NCI-H187 (cell line): ENCODE data around the gene AK8.

Experiments
- DNase-seq, 2 experiments: peaks; one replicate each; lab custom pipeline; 2025; lab: John Stamatoyannopoulos, UW

The AK8 gene

DNA sequence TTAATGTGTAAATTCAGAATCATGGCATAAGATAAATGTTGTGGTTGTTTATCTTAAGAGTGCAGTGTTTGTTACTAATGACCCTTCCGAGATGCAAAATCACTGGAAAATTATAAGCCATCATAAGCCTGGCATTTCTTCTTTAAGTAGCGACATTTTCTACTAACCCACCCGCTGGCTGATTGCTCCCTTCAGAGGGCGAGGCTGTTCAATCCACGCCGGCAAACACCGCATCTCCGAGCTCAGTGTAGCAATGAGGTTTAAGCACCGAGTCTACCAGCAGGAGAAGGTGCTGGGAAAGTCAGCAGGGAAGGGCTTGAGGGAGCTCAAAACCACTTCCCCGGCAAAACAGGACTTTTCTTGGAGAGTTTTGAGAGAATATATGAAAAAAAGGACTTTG lies 52.7 kb downstream of the AK8 start:
- DNase-seq = no peak

DNA sequence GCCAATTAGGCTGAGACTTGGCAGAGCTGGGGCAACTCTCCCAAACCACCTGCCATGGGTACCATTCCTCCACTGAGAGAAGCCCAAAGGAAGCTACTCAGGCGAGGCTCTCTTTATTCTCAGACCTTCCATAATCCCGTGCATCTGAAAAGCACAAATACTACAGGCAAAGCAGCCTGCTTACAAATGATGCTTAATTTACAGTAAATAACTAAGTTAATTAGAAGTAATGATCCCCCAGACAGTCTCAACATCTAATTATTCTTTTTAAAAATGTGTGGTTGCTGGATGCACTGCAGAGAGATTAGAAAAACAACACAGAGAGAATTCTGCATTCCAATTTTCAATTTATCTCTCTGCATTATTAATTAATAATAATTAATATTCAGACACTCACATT lies 53.1 kb downstream of the AK8 start:
- DNase-seq = no peak

DNA sequence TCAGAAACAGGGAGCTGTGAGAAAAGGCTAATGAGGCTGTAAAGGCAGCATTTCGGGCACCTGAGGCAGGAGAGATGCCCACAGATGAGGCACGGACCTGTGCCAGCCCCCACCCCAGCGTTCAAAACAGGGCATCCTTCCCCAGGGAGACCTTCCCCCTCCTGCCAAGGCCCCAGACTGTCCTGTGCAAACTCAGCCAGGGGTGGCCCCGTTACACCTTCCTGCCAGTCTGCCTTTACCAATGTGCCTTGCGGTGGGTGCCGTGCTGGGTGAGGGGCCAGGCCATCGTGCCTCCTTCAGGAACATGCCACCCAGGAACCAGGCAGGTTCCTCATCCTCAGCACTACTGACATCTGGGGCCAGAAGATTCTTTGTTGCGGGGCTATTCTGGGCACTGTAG lies 53.9 kb downstream of the AK8 start:
- no peak for DNase-seq

DNA sequence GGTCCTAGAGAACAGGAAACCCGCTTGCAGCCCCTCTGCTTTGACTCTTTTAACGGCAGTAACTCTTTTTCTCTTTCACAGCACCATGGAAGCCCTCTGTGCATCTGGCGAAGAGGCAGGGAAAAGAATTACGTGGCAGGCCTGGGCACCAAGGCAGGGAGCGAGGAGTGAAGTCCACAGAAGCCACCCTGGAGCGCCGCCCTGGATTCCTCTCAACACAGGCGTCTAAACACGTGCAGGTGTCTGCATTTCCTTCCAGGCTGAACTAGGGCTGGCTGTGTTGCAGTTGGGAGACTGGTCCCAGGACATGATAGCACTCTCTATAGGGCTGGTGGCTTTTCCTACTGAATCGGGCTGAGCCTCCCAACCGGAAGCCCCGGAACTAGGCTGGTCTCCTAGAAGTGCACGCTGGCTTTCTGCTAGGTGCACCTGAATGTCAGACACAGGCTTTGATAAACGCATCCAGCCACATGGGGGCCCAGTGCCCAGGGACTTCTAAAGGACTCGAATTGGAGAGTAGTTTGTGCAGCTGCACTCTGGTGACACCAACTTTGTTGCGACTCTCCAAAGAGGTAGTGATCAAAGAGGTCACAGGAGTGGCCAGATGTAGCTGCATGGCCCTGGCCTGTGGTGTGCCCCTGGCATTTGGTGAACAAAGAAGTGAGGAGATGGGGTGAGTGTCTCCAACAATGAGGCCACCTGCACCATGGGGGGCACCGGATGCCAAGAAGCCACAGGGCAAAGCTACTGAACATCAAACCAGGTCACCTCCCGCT lies 54.5 kb downstream of the AK8 start:
- DNase-seq = no peak

DNA sequence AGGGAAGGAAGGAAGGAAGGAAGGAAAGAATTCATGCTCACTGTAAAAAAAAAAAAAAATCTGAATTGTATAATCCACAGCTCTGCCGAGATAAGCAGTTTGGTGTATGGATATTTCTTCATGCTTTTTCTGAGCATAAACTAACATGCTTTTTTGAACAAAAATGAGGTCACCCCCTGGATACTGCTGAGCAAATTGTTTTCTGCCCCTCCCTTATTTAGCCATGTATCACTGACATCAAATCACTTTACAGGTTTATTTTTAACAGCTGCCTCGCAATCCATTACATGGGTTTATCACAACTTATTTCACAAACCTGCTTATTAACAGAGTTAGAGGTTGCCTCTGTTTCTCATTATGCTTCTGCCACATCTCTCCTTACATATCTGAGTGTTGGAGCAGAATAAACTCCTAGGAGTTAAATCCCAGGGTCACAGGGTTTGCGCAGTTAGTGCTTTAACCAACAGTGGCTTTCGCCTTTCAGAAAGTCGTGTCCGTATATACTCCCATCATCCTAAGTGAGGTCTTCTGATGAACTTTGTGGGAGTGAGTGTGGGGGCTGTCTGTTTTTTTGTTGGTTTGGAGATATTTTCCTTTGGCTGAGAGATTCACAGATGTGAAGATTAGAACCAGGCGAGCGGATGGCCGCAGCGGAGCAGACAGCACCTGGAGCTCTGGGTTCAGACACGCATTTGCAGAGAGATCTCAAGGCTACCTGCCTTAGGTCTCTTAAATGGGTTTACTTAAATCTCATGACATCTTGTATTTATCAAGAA lies 57.7 kb downstream of the AK8 start:
- DNase-seq = no peak

DNA sequence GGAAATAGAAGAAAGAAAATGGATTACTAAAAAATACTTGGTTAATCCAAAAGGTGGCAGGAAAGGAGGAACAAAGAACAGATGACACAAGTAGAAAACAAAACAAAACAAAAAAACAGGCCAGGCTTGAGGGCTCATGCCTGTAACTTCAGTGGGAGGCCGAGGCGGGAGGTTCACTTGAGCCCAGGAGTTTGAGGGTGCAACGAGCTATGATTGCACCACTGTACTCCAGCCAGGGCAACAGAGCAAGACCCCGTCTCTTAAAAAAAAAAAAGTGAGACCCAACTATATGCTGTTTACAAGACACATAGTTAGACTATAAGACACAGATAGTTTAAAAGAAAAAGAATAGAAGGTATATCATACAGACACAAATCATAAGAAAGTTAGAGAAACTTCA lies 59.5 kb downstream of the AK8 start:
- no peak for DNase-seq

DNA sequence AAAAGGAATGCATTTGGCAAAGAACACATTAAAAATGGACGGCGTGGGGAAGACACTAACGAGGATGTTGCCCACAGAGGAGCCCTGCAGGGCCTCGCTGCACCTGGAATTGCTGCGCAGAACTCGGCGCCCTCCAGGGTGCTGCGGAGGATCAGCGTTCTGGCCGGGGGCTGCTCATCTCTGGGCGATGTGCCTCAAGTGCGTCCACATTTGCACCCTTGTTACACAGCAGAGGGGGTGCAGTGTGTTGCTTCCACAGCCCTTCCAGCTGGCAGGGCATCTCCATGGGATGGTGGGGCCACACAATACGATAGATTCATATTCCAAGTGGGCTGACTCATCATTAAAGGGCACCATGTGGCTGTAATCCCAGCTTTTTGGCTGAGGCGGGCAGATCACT lies 63.1 kb downstream of the AK8 start:
- DNase-seq = no peak

DNA sequence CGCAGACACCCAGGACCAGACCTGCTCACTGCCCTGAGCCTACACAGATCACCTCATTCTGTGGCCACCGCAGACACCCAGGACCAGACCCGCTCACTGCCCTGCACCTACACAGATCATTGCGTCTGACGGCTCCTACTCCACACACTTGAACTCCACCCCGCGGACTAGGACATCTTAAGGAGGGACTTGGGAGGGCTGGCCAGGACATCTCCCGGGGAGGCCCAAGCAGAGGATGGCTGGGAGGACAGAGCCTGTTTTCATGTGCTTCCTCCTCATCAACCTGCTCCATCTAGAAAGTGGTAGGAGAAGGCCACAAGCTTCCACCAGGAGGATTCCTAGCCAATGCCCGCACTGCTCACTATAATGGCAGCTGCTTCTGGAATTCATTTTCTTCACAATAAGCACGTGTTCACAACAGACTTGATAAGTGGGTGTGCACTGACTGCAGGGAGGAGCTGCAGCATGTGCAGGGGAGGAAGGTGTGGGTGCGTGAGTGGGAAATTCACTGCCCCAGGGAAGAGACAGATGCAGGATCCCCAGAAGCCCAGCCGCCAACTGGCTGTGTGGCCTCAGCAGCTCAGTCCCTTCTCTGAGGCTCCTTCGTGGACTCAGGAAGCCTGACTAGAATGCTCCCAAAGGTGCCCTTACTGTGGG lies 64.8 kb downstream of the AK8 start:
- DNase-seq = no peak

DNA sequence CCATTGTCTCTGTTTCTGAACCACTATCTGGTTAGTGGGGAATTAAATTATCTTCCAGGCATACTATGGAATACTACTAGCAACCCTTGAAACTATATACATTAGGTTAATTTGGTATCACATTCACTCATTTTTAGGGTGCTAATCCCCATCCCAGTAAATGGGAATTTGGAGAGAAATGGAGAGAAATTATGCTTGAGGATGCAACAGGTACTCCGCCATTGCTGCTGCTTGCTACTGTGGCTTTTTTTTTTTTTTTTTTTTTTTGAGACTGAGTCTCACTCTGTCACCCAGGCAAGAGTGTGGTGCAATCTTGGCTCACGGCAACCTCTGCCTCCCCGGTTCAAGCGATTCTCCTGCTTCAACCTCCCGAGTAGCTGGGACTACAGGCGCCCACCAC lies 66.1 kb downstream of the AK8 start:
- DNase-seq = no peak

DNA sequence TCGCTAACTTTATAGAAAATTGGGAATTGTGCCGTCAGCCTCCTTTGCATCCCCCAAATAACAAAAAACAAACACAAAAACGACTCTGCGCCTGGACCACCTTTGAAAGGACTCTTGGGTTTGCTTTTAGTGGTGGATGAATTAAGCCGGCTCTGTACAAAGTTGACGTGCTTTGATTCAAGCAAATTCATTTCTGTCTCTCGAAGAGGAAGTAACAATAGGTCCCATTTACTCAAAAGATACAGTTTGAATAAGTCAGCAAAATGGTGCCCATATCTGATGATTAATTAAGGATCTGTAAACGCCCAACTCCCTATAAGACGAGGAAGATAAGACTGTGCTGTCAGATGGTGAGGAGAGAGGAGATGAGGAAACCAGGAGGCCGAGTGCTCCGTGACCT lies 67.8 kb downstream of the AK8 start:
- no peak for DNase-seq

DNA sequence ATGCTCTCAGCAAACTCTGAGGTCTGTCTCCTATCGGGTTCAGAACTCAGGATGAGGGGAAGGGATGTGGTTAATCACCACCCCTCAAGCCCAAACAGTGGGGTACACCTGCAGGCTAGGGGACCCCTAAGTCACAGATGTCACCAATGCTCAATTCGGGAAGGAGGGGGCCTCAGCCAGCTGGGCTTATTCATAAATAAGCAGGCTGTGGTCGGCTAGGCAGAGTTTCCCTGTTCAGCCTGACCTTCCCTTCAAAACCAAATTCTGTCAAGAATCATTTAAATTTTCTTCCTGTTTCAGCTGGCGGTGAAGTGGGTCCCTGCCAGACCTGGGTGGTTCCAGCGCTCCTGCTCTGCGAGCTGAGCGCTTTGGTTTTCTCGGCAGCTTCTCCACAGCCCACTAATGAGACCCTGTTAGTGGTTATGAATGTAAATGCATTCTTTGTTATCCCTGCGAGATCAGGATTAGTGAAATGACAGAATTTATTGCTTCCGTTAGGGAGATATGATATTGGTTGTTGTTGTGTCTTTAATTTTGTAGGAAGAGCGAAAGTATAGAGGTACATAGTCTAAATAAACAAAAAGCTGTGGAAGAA lies 68.3 kb downstream of the AK8 start:
- no peak for DNase-seq

DNA sequence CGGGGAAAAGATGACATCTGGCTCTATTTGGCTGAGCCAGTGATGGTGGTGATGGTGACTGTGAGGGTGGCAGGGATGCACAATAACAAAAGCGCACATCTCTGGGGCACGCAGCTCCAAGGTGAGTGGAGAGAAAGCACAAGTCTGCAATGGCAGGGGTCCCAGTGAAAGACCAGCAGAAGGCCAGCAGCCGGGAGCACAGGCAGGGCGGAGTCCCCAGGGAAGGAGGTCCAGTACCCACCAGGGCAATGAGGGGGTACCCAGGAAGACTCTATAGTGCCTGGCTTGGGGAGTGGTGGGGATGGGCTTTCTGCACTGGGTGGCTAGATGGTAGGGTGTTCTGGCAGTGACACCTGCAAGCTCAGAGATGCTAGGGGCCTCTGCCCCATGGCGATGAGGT lies 69.4 kb downstream of the AK8 start:
- DNase-seq = no peak

DNA sequence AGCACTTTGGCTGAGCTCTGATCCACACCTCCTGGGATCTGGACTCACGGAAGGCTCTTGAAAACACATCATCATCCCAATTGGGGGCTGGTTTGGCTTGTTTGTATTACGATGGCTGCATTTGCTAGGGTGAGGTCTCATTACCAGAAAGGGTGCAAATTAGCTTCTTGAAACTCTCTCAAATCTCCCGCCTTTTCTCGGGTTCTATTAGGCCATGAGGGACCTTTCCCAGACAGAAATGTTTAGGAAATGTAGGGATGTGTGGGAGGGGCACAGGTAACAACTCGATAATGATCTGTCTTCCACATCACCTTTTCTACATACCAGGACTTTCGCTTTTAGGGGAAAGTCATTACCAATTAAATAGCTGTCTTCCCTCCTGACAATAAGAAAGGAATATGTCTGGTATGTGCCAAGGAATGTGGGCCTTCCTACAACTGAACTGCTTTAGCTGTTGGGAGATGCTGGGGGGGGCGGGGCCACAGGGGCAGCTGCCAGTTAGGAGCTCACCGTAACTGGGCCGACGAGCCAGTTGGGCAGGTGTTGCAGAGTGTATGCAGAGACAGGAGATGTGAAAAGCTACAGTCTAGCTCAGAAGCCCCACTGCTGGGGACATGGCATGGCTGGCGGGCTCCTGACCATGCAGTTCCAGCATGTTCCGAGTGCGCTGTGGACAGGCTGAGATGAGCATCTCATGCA lies 71.2 kb downstream of the AK8 start:
- DNase-seq = no peak

DNA sequence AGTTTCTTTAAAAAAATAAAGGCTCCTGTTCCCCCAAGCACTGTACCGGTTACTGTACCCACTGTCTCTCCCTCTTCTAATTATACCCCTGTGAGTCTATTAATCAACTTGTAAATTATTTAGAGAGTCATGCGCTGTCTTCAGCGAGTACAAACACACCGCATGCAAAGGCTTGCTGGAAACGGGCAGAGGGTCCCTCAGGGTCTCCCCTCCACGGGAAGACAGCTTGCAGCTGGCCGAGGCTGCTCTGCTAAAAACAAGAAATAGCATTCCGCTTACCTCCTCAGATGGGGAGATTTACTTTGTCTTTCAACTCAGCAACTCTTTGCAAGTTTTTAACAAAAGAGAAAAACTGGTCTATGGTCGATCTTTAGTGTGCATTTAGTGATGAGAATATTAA lies 71.8 kb downstream of the AK8 start:
- DNase-seq = no peak

DNA sequence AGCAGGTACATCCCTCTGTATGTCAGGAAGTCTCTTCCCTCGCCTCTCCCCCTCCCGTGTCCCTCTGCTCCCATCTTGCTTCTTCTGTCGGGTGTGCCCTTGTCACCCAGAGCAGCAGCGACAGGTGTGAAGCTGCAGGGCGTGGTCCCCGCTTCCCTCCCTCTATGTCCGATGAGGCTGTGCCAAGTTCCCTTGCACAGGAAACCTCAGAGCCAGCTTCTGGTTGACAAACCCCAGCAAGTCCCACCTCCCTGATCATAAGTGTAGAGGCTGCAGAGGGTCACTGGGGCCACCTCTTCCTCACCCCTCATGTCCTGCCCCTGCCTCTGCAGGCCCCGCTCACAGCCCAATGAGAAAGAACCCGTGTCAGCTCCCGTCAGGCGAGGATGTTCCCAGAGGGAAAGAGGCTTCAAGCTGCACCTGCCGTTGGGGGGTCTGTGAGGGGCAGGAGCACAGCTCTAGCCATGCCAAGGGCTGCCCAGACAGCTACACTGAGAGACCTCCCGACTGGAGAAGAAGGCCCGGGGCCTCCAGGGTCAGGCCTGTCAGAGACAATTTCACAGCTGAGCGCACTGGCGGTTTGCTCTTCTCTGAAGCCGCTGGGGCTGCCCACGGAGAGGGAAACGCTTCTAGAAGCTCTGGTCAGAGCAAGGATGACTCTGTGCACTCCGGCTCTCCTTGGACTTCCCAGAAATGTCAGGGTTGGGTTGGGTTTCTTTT lies 73.3 kb downstream of the AK8 start:
- DNase-seq = no peak

DNA sequence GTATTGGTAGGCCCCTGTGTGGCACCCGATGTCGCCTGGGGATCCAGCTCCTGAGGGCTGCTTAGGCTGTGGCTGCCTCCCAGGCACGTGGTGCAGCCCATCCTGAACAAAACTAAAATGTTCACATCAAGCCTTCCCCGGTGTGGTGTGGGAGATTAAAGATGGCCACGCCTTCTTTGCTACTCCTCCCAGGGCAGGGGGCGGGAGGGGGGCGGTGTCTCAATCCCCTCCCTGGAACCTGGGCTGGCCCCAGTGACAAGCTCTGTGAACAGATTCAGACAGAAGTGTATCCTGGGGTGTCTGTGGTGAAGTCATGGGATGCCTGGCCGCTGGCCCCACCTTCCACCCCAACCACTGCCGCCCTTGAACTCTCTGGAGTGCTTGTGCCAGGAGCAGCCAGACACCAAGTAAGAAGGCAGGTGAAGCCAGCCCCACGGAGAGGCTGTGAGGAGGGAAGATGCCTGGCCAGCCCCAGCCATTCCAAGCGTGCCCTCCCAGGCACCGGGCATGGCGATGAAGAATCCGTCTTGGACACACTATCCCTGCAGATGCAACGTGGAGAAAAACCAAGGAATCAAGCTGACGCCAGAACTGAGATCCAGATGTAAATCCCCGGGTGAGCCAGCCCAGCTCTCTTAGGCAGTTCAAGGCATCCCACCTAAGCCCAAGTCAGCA lies 75.8 kb downstream of the AK8 start:
- no peak for DNase-seq

DNA sequence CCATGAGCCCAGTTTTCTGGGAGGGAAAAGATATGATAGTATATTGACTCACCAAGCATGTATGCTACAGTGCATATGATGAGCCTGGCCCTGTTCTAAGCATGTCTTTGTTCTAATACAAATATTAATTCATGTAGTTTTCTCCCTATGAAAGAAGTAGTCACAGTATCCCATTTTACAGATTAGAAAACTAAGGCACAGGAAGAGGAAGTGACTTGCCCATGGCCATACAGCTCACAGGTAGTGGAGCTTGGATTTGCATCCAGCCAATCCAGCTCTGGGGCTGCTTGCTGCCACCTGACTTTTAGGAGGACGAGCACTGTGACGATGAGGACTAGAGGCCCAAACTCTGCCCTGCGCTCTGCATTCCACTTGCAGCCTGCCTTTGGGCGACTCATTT lies 76.4 kb downstream of the AK8 start:
- no peak for DNase-seq

DNA sequence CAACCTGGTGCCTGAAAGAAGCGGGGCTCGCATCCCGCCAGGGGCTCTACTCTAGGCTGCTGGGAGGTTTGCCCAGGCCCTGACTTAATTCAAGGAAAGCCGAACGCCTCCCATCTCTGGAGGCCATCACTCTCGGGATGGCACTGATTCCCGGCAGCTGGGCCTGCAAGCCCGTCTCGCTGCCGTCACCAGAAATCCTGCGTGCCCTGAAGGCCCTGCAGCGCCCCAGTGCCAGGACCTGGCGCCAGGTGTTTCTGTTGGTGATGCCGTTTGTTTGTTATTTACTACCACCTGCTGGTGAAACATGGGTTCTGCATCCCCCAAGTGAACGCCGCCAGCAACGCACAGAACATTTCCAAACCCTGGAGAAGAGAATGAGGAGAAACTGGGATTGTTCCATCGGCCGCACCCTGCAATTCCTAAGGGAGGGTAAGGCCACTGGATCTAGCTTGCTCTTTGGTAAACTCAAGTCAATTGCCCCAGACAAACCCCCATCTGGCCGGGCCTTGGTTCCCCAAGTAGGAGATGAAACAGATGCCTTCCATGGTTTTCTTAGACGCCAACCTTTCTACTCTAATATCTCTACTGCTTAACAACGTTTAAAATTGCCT lies 77.9 kb downstream of the AK8 start:
- peak in 1 of 2 experiments; percentile 28 for DNase-seq

DNA sequence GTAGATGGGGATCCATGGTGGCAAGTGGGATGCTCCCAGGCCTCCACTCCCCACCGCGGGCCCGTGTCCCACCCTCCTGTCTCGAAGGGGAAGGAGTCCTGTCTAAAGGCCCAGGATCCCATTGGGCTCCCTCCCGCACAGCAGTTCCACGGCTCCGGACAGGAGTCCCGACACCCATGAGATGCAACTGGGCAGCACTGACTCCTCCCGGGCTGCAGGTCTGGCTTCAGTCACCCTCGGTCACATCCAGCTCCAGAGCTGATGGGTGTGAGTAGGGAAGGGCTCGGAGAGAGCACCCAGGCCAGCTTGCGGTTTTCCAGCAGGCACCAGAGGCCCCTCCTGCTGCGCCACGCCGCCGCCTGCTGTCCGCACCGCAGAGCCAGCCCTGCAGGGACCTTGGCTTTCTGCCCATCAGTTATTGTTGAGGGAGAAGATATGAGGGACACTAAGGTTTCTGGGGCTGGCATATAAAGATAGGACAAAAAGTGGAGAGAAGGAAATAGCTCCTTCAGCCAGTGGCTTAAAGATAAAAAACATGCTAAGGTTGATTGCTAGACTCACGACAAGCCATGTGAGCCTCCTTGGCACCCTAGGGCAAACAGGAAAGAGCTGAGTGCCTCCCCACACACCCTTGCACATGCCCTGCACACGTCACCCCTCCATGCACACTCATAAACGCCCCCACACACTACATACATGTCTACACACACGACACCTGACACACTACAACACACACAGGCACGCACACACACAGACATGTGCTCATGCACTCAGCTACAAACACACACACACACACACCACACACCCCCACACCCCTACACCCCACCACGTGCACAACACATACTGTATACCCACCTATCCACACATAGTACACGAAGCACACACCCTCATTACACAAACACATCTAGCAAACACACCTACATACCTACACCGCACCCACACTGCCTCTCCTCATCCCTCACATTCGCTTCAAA lies 79.0 kb downstream of the AK8 start:
- DNase-seq = no peak
